OCI-LY3 (cell line): ENCODE data around the gene KCNF1.

Experiments used
- H2AFZ ChIP-seq: fragments of 200-600, 300-600 bp; shearing (Covaris generic); 2 replicates; pipeline ENCODE4 v1.6.0; 2014; ENCODE audit warnings: antibody characterized with exemption, low read depth, low read length
- H3K27ac ChIP-seq: fragments of 200-600, 300-600 bp; sonication (generic); 2 replicates; pipeline ENCODE4 v1.5.1; 2014; ENCODE audit warnings: mild to moderate bottlenecking, low read length, moderate library complexity, mixed read lengths
- H3K27me3 ChIP-seq: fragments of 200-600, 300-600 bp; sonication (generic); 2 replicates; pipeline ENCODE4 v1.6.1; 2014; ENCODE audit warnings: low read depth, low read length, mixed read lengths
- H3K36me3 ChIP-seq: fragments of 200-600, 300-600 bp; sonication (generic); replicated peaks from 2 replicates; pipeline ENCODE3; 2014; ENCODE audit warnings: low read depth, low read length, mixed read lengths
- H3K4me1 ChIP-seq: fragments of 300-600, 200-600 bp; sonication (generic); 2 replicates; pipeline ENCODE4 v1.6.1; 2014; ENCODE audit warnings: low read length, mixed read lengths
- H3K4me2 ChIP-seq: fragments of 200-600, 300-600 bp; sonication (generic); 2 replicates; pipeline ENCODE4 v1.6.1; 2014; ENCODE audit warnings: low read length, mixed read lengths
- H3K4me3 ChIP-seq: fragments of 300-600, 200-600 bp; sonication (generic); 2 replicates; pipeline ENCODE4 v1.5.1; 2014; ENCODE audit warnings: antibody characterized with exemption, mild to moderate bottlenecking, low read length, moderate library complexity
- H3K79me2 ChIP-seq: fragments of 300-600, 200-600 bp; shearing (Covaris generic); 2 replicates; pipeline ENCODE4 v1.6.1; 2014; ENCODE audit warnings: mild to moderate bottlenecking, low read length, mixed read lengths
- H3K9ac ChIP-seq: fragments of 300-600, 200-600 bp; shearing (Covaris generic); 2 replicates; pipeline ENCODE4 v1.6.0; 2014; ENCODE audit warnings: mild to moderate bottlenecking, low read length, moderate library complexity
- H3K9me3 ChIP-seq: fragments of 200-600, 300-600 bp; shearing (Covaris generic); 2 replicates; pipeline ENCODE4 v1.6.1; 2014; ENCODE audit warnings: low read length, mixed read lengths; ENCODE audit not compliant: insufficient read depth
- H4K20me1 ChIP-seq: fragments of 200-600, 300-600 bp; sonication (generic); 2 replicates; pipeline ENCODE4 v1.6.1; 2016; ENCODE audit warnings: low read length, mixed read lengths; ENCODE audit not compliant: insufficient read depth
- CTCF ChIP-seq: fragments of 200-600, 300-600 bp; sonication (generic); IDR thresholded peaks from 2 replicates; pipeline ENCODE4 v1.5.1; 2014; ENCODE audit warnings: antibody characterized with exemption, low read length, low read depth
- EZH2phosphoT487 ChIP-seq: fragments of 200-600 bp; shearing (Covaris generic); IDR thresholded peaks from 2 replicates; pipeline ENCODE4 v1.6.1; 2018; ENCODE audit warnings: antibody characterized with exemption, mixed run types, low read depth

KCNF1 gene

DNA sequence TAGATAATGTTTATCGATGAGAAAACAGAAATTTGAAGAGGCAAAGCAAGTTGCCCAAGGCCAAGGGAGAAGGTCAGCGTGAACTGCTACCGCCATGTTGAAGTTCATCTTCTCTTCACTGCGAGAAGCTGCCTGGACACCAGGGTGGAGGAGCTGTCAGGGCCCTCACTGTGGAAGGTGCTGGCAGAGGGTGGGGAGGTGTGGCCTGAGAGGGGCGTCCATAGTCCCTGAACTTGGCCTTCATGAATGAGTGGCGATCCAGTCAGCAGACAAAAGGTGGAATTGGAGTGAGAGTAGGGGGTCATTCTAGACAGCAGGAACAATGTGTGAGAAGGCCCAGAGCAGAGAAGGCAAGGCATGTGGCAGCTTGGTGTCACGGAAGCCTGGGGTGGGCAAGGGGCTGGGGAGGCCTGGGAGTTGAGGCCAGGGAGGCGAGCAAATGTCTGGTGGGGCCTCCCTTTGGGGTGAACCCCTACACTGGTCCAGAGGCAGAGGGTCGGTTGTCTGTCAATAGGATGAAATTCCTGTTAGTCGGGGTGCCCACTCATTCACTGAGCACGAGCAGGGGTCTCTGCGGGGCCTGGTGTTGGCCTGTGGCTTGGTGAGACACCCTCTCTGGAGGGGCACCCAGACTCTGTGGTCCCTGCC is 33.3 kb upstream of the KCNF1 start:
- Histone ChIP-seq H3K27ac (no peak overlapping the region), H3K4me2 (no peak overlapping the region), H3K27me3 (0 out of 2 replicates have a peak, but pooled peaks cover 3% of the 10 kb centered on the region), H3K4me3 (no peak overlapping the region), H3K9me3 (no peaks in the 10 kb centered on the region), H3K9ac (no peak overlapping the region), H2AFZ (no peak overlapping the region), H4K20me1 (no peaks in the 10 kb centered on the region), H3K4me1 (peaks cover 19% of the 10 kb centered on the region), H3K79me2 (no peaks in the 10 kb centered on the region), H3K36me3 (no peaks in the 10 kb centered on the region)
- TF ChIP-seq CTCF: no peak
- TF ChIP-seq EZH2phosphoT487: no peak

DNA sequence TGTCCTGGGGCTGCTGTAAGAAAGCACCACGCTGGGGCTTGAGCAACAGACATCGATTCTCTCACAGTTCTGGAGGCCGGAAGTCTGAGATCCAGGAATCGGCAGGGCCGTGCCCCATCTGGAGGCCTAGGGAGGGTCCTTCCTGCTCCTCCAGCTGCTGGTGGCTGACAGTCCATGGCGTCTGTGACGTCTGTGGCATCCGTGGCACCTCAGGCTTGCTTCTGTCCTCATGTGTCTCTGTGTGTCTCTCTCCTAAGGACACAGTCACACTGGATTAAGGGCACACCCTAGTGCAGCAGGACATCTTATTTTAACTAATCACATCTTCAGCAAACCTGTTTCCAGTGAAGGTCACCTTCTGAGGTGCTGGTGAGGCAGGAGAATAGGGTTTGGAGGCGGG is 32.6 kb upstream of the KCNF1 start:
- Histone ChIP-seq H3K27ac (no peak overlapping the region), H3K79me2 (no peaks in the 10 kb centered on the region), H3K27me3 (0 out of 2 replicates have a peak, but pooled peaks cover 5% of the 10 kb centered on the region), H3K4me3 (no peak overlapping the region), H3K9me3 (no peaks in the 10 kb centered on the region), H2AFZ (no peak overlapping the region), H4K20me1 (no peaks in the 10 kb centered on the region), H3K4me2 (no peak overlapping the region), H3K4me1 (peaks cover 12% of the 10 kb centered on the region), H3K9ac (no peak overlapping the region), H3K36me3 (no peaks in the 10 kb centered on the region)
- no peak for TF ChIP-seq CTCF
- TF ChIP-seq EZH2phosphoT487: no peak

DNA sequence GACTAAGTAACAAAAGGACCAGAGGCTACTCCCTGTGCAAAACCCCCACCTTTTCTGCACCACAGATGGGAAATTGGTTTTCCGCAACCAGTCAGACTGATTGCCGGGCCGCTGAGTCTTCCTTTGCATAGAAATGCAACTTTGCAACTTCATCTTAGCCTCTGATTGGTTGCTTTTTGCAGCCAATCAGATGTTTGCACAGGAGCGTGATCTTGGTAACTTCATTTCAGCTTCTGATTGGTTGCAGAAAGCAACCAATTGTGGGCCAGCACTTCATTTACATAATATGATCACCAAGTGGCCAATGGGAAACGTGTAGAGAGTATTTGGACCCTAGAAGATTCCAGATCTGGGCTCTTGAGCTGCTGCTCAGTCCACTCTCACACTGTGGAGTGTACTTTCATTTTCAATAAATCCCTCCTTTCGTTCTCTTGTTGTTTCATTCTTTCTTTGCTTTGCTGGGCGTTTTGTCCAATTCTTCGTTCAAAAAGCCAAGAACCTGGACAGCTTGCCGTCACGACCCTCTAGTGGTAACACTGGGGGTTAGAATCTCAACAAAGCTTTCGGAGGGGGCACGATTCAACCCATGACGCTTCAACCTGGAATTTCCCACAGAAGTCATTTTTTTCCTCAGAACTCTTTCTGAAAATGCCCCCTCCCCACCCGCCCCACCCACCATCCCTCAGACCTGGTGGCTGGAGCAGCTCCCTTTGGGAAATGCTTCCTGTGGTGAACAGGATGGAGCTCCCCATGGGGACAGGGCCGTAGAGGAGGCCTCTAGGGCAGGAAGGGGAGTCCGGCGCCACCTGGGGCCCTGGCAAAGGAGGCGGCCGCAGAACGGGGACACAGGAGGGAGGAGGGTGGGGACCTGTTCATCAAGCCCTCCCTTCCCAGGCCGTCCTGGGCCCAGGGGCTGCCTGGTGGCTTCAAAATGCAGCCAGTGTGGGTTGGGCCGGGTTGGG is 31.8 kb upstream of the KCNF1 start:
- Histone ChIP-seq H3K27ac (no peak overlapping the region), H4K20me1 (no peaks in the 10 kb centered on the region), H3K27me3 (0 out of 2 replicates have a peak, but pooled peaks cover 6% of the 10 kb centered on the region), H3K9ac (no peak overlapping the region), H3K79me2 (no peaks in the 10 kb centered on the region), H2AFZ (no peak overlapping the region), H3K4me3 (no peak overlapping the region), H3K4me1 (peaks cover 10% of the 10 kb centered on the region; the same call in 1 of the 2 replicates), H3K4me2 (no peak overlapping the region), H3K9me3 (no peaks in the 10 kb centered on the region), H3K36me3 (no peaks in the 10 kb centered on the region)
- TF ChIP-seq EZH2phosphoT487 (no peak), CTCF (no peak)
